Ammon's horn (tissue), 1 donor: ENCODE measurements around the gene ZSCAN21.
"Not testable (repeated sequence)": the region's sequence is repeated elsewhere in the genome, so short reads cannot be mapped to it uniquely, and the experiment has no call there.

Source experiments
- DNase-seq: peaks from one replicate; pipeline ENCODE4 v3.0.0-alpha.2; 2016; ENCODE audit warnings: low spot score

Gene ZSCAN21

GRCh38 chr7:100049441-100050291, at the start of gene ZSCAN21:
ZSCAN21 (plus strand) TSS chr7:100049774; CDS start chr7:100057007, 7,233 bp downstream.
- peak; percentile 82 for DNase-seq

GRCh38 chr7:100000239-100000638, 49.3 kb upstream of the ZSCAN21 start:
- no peak for DNase-seq

- peak; percentile 85 for DNase-seq
Observed at GRCh38 chr7:100003711-100004661, 45.6 kb upstream of the ZSCAN21 start.

- DNase-seq: no peak
Observed at GRCh38 chr7:100007887-100008286, 41.7 kb upstream of the ZSCAN21 start.

- DNase-seq: no peak
Observed at GRCh38 chr7:100008525-100008924, 41.0 kb upstream of the ZSCAN21 start.

GRCh38 chr7:100009952-100010351, 39.6 kb upstream of the ZSCAN21 start:
- not testable (repeated sequence) for DNase-seq

- DNase-seq: no peak
Observed at GRCh38 chr7:100010901-100011300, 38.7 kb upstream of the ZSCAN21 start.

GRCh38 chr7:100011516-100011915, 38.1 kb upstream of the ZSCAN21 start:
- no peak for DNase-seq

GRCh38 chr7:100012385-100013327, 36.9 kb upstream of the ZSCAN21 start:
- DNase-seq: not testable (repeated sequence)

GRCh38 chr7:100013328-100013676, 36.3 kb upstream of the ZSCAN21 start:
- DNase-seq: no peak

- DNase-seq: peak; percentile 96
Observed at GRCh38 chr7:100015232-100016214, 34.1 kb upstream of the ZSCAN21 start, which contains the start of gene ZKSCAN1. ZKSCAN1 (plus strand) TSS chr7:100015596; CDS start chr7:100023507, 7,911 bp downstream.

GRCh38 chr7:100016215-100016901, 33.2 kb upstream of the ZSCAN21 start:
- DNase-seq: peak; percentile 93

- DNase-seq: no peak
Observed at GRCh38 chr7:100017300-100017699, 32.3 kb upstream of the ZSCAN21 start.

GRCh38 chr7:100017875-100018274, 31.7 kb upstream of the ZSCAN21 start:
- DNase-seq: no peak

GRCh38 chr7:100019908-100020307, 29.7 kb upstream of the ZSCAN21 start:
- DNase-seq: no peak

GRCh38 chr7:100021297-100021696, 28.3 kb upstream of the ZSCAN21 start:
- DNase-seq: no peak

- DNase-seq: no peak
Observed at GRCh38 chr7:100022621-100023020, 27.0 kb upstream of the ZSCAN21 start.

- DNase-seq: no peak
Observed at GRCh38 chr7:100023526-100023925, 26.0 kb upstream of the ZSCAN21 start.

GRCh38 chr7:100024020-100024619, 25.5 kb upstream of the ZSCAN21 start:
- DNase-seq: no peak
